GM12801 (cell line): Measurements from ENCODE around the gene TUBB2B.

Source experiments
- TF ChIP-seq, protein P1 (sequence below): IDR thresholded peaks from one replicate; pipeline ENCODE4 v1.5.1; 2011; ENCODE audit warnings: control low read depth; ENCODE audit not compliant: insufficient read length; ENCODE audit errors: extremely low read depth

TUBB2B gene

GRCh38 chr6:3231247-3232016, 4.0 kb upstream of the TUBB2B start:
- TF ChIP-seq, protein P1, sequence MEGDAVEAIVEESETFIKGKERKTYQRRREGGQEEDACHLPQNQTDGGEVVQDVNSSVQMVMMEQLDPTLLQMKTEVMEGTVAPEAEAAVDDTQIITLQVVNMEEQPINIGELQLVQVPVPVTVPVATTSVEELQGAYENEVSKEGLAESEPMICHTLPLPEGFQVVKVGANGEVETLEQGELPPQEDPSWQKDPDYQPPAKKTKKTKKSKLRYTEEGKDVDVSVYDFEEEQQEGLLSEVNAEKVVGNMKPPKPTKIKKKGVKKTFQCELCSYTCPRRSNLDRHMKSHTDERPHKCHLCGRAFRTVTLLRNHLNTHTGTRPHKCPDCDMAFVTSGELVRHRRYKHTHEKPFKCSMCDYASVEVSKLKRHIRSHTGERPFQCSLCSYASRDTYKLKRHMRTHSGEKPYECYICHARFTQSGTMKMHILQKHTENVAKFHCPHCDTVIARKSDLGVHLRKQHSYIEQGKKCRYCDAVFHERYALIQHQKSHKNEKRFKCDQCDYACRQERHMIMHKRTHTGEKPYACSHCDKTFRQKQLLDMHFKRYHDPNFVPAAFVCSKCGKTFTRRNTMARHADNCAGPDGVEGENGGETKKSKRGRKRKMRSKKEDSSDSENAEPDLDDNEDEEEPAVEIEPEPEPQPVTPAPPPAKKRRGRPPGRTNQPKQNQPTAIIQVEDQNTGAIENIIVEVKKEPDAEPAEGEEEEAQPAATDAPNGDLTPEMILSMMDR, result no peak

GRCh38 chr6:3230900-3231246, 3.4 kb upstream of the TUBB2B start:
- TF ChIP-seq, protein P1, result no peak

DNA sequence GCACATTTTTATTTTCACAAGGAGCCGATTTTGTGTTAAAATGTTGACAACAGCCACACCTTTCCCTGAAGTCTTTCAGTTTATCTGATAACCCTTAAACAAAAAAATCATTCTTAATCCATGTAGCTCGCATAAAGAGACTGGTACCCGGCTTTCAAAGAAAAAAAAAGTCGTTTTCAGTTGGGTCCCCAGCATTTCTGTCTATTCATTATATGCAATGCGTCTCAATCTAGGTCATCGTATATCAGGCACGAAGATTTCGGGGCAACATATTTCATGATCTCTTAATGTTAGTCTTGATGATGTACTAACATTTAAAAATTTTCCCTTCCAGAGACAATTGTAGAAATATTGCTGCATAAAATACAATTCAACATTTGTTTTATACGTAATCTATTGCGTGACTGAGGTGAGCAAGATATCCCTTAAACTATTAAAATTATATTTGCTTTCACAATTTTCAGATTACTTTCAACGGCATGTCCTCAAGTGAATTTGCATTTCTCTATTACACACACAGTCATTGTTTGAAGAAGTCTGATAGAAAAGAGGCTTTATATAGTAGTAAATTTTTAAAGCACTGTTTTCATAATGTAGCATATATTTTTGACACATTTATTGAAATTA, 2.9 kb upstream of the TUBB2B start:
- TF ChIP-seq, protein P1, result no peak

DNA sequence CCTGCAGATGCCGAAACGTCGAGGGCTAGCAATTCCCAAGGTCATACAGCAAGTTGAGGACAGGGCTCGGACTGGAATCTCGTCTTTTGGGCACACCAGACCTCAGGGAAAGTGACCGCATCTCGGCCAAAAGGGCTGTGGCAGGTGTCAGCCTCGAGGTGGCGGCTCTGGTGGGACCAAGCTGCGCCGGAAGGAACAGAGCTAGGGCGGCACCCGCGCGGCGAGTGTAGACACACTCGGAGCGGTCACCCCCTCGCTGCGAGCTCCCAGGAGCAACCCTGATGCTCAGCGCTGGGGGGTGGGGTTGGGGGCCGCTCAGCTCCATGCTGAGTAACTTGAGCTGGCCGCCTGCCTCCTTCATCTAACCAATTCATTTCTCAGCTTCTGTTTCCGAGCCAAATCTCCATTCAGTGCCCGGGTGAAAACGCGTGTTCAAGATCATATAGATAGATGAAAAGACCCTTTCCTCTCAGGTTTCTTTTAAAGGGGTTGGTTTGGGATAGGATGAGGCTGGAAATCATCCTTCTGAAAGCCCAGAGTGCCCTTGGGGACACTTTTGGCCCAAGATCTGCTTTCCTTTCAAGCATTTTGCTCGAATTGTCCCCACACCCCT, 2.2 kb upstream of the TUBB2B start:
- TF ChIP-seq, protein P1, result no peak

GRCh38 chr6:3228771-3229565, 1.5 kb upstream of the TUBB2B start:
- TF ChIP-seq, protein P1, result no peak

GRCh38 chr6:3228046-3228671, 706 bp upstream of the TUBB2B start:
- TF ChIP-seq, protein P1, result no peak
